Right forelimb (tissue), 1 donor: ENCODE results near the gene AGTR1.
A peak's percentile ranks its signal among the peaks of the same experiment; 100 is the strongest.

Experiments
- DNase-seq: peaks from one replicate; pipeline ENCODE4 v3.0.0-alpha.2; 2018

Gene AGTR1

GRCh38 chr3:148697306-148698189, at the start of gene AGTR1:
Gene AGTR1 (plus strand): TSS chr3:148697903. CDS start chr3:148741036, 43,133 bp downstream.
- peak; percentile 88 for DNase-seq

GRCh38 chr3:148648685-148649352, 48.9 kb upstream of the AGTR1 start:
- DNase-seq, result no peak

- DNase-seq, result no peak
These were observed 46.2 kb upstream of the AGTR1 start for GRCh38 chr3:148651549-148651948.

GRCh38 chr3:148654433-148654832, 43.3 kb upstream of the AGTR1 start:
- no peak for DNase-seq

- no peak for DNase-seq
These were observed 40.2 kb upstream of the AGTR1 start for GRCh38 chr3:148657470-148657869.

- DNase-seq, result no peak
These were observed 38.2 kb upstream of the AGTR1 start for GRCh38 chr3:148659512-148659911.

GRCh38 chr3:148680289-148680688, 17.4 kb upstream of the AGTR1 start:
- no peak for DNase-seq

GRCh38 chr3:148681080-148681479, 16.6 kb upstream of the AGTR1 start:
- no peak for DNase-seq

- no peak for DNase-seq
These were observed 14.7 kb upstream of the AGTR1 start for GRCh38 chr3:148682997-148683396.

- no peak for DNase-seq
These were observed 3.6 kb upstream of the AGTR1 start for GRCh38 chr3:148694116-148694515.

- no peak for DNase-seq
These were observed 597 bp downstream of the AGTR1 start for GRCh38 chr3:148698190-148698810.

- no peak for DNase-seq
These were observed 7.6 kb downstream of the AGTR1 start for GRCh38 chr3:148705314-148705713.

- no peak for DNase-seq
These were observed 10.1 kb downstream of the AGTR1 start for GRCh38 chr3:148707601-148708380.

- no peak for DNase-seq
These were observed 10.7 kb downstream of the AGTR1 start for GRCh38 chr3:148708409-148708808.

- DNase-seq, result no peak
These were observed 12.0 kb downstream of the AGTR1 start for GRCh38 chr3:148709560-148710253.

- no peak for DNase-seq
These were observed 13.0 kb downstream of the AGTR1 start for GRCh38 chr3:148710665-148711064.

- no peak for DNase-seq
These were observed 14.4 kb downstream of the AGTR1 start for GRCh38 chr3:148711981-148712666.

- DNase-seq, result no peak
These were observed 16.8 kb downstream of the AGTR1 start for GRCh38 chr3:148714521-148714920.

GRCh38 chr3:148716657-148717056, 19.0 kb downstream of the AGTR1 start:
- DNase-seq, result no peak

GRCh38 chr3:148717885-148718561, 20.3 kb downstream of the AGTR1 start:
- no peak for DNase-seq
